Activated CD8-positive, alpha-beta memory T cell treated with anti-CD3 and anti-CD28 coated beads for 48 hours (primary cell): ENCODE measurements around the gene MROH9.
"Not testable (repeated sequence)": the region's sequence is repeated elsewhere in the genome, so short reads cannot be mapped to it uniquely, and the experiment has no call there.

ENCODE experiments used
- DNase-seq, 3 experiments: peaks; one replicate each; pipeline ENCODE4 v3.0.0-alpha.2; 2020; ENCODE audit warnings: low read depth in 2 of 3, low spot score in 2 of 3

Gene MROH9

GRCh38 chr1:170935231-170935630 lies at the start of gene MROH9:
Gene MROH9, plus strand, starts transcription at chr1:170935534. Its CDS starts 10,023 bp downstream, at chr1:170945557.
- no peak for DNase-seq

- no peak for DNase-seq
Observed at GRCh38 chr1:170885551-170885950, 49.8 kb upstream of the MROH9 start.

- DNase-seq = no peak
Observed at GRCh38 chr1:170886460-170886859, 48.9 kb upstream of the MROH9 start.

GRCh38 chr1:170887726-170888125 lies 47.6 kb upstream of the MROH9 start:
- no peak for DNase-seq

- DNase-seq = no peak
Observed at GRCh38 chr1:170891872-170892271, 43.5 kb upstream of the MROH9 start.

GRCh38 chr1:170893655-170894297 lies 41.6 kb upstream of the MROH9 start:
- DNase-seq = no peak

- DNase-seq = no peak
Observed at GRCh38 chr1:170903961-170904360, 31.4 kb upstream of the MROH9 start.

GRCh38 chr1:170908942-170909341 lies 26.4 kb upstream of the MROH9 start:
- DNase-seq = no peak

GRCh38 chr1:170910273-170910672 lies 25.1 kb upstream of the MROH9 start:
- DNase-seq = no peak

GRCh38 chr1:170917373-170917772 lies 18.0 kb upstream of the MROH9 start:
- DNase-seq = no peak

GRCh38 chr1:170924656-170925055 lies 10.7 kb upstream of the MROH9 start:
- DNase-seq = not testable (repeated sequence)

GRCh38 chr1:170927955-170928840 lies 7.1 kb upstream of the MROH9 start:
- no peak for DNase-seq

- DNase-seq = no peak
Observed at GRCh38 chr1:170929412-170929834, 5.9 kb upstream of the MROH9 start.

- no peak for DNase-seq
Observed at GRCh38 chr1:170929835-170930554, 5.3 kb upstream of the MROH9 start.

GRCh38 chr1:170931650-170932049 lies 3.7 kb upstream of the MROH9 start:
- no peak for DNase-seq

GRCh38 chr1:170932236-170932635 lies 3.1 kb upstream of the MROH9 start:
- no peak for DNase-seq

- no peak for DNase-seq
Observed at GRCh38 chr1:170938281-170938680, 2.9 kb downstream of the MROH9 start.

- no peak for DNase-seq
Observed at GRCh38 chr1:170939476-170939875, 4.1 kb downstream of the MROH9 start.

- not testable (repeated sequence) for DNase-seq
Observed at GRCh38 chr1:170951744-170952143, 16.4 kb downstream of the MROH9 start.

GRCh38 chr1:170959385-170959784 lies 24.1 kb downstream of the MROH9 start:
- no peak for DNase-seq

- DNase-seq = no peak
Observed at GRCh38 chr1:170964506-170964905, 29.2 kb downstream of the MROH9 start.
